Frontal cortex (tissue), 4 donors: ENCODE results near the gene ENPEP. TPM values are rescaled to one million over a fixed set of nuclear protein-coding genes. Genes with fewer than 3 reads are reported as not detected.

Experiments
- DNase-seq, 2 donors: peaks; one replicate each; pipeline ENCODE4 v3.0.0; 2012; ENCODE audit warnings: low spot score in 2 of 2
- FAIRE-seq: peaks from 2 replicates; lab custom pipeline; 2012; peaks lifted over from hg19 to GRCh38; lab: Jason Lieb, UNC
- small RNA-seq: library from RNA; depleted of rRNA; stranded (forward); fragments of <200 nt; gene quantifications from one replicate; pipeline ENCODE3, GENCODE V24; 2014
- total RNA-seq: library from RNA; depleted of rRNA; stranded (reverse); fragments of >200 nt; gene quantifications from one replicate; pipeline ENCODE4 v1.2.3, GENCODE V29; 2014
- donor health status: control.
- donor health status: control.
- donor health status: control.

Gene ENPEP
- total RNA-seq, 1 donor from 2014 or later: 2.0 TPM

GRCh38 chr4:110595583-110595982 is 119.6 kb downstream of the ENPEP start:
- DNase-seq: no peak
- no peak for FAIRE-seq

- no peak for DNase-seq
- FAIRE-seq: no peak
Observed at GRCh38 chr4:110596431-110596830, 120.5 kb downstream of the ENPEP start.

- no peak for DNase-seq
- FAIRE-seq: no peak
Observed at GRCh38 chr4:110597582-110597981, 121.6 kb downstream of the ENPEP start.

GRCh38 chr4:110602061-110602460 is 126.1 kb downstream of the ENPEP start:
- FAIRE-seq (no peak), DNase-seq (no peak)

GRCh38 chr4:110605077-110605476 is 129.1 kb downstream of the ENPEP start:
- DNase-seq (no peak), FAIRE-seq (no peak)

- FAIRE-seq: no peak
Observed at GRCh38 chr4:110609044-110609750, 133.2 kb downstream of the ENPEP start.

GRCh38 chr4:110610620-110610939 is 134.6 kb downstream of the ENPEP start:
- FAIRE-seq (no peak), DNase-seq (no peak)

More at GRCh38 chr4:110609044-110609750, 133.2 kb downstream of the ENPEP start:
- no peak for DNase-seq

- DNase-seq (no peak), FAIRE-seq (no peak)
Observed at GRCh38 chr4:110610940-110611831, 135.2 kb downstream of the ENPEP start.

- no peak for FAIRE-seq
- DNase-seq: no peak
Observed at GRCh38 chr4:110611968-110612447, 136.1 kb downstream of the ENPEP start.

GRCh38 chr4:110612631-110613269 is 136.8 kb downstream of the ENPEP start:
- no peak for FAIRE-seq
- DNase-seq: no peak

- FAIRE-seq (no peak), DNase-seq (no peak)
Observed at GRCh38 chr4:110613745-110614144, 137.8 kb downstream of the ENPEP start.

- FAIRE-seq (no peak), DNase-seq (no peak)
Observed at GRCh38 chr4:110614173-110614963, 138.4 kb downstream of the ENPEP start.

Small RNAs within 50 kb of the gene (small RNA-seq; reads per million reads assigned to genes)
- not detected for gene RF00494

Other genes with a start within 250 kb of the ENPEP start
- not detected for gene PITX2, start 146.9 kb downstream of the ENPEP start, total RNA-seq